Loucy (cell line): ENCODE data around the gene CUBN.

Source experiments
- EZH2phosphoT487 ChIP-seq: fragments of 200-600 bp; IDR thresholded peaks from 2 replicates; pipeline ENCODE4 v1.6.1; 2018; ENCODE audit warnings: antibody characterized with exemption, mild to moderate bottlenecking, moderate library complexity, borderline replicate concordance
- TF ChIP-seq, protein P1 (sequence below): fragments of 200-600 bp; sonication (generic); conservative IDR thresholded peaks from 2 replicates; pipeline ENCODE4 v1.5.1; 2014; ENCODE audit warnings: mild to moderate bottlenecking, antibody characterized with exemption, low read length

DNA sequence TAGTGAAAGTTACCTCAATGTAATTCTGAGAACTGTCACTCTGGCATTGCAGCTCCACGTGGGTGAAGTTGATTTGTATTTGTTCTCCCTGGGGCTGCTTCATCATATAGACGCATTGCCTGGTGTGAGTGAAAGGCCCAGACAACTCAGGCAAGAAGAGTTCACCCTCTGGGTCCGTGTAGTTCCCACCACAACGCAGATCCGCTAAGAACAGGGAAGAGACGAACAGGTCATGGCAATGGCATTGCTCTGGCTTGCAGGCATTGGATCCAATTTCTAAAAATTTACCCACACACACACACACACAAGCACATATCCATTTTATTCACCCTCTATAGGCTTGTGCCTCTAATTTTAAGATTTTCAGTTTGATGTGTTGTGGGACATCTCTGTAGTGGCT is 45.4 kb downstream of the CUBN start:
- TF ChIP-seq, protein P1, sequence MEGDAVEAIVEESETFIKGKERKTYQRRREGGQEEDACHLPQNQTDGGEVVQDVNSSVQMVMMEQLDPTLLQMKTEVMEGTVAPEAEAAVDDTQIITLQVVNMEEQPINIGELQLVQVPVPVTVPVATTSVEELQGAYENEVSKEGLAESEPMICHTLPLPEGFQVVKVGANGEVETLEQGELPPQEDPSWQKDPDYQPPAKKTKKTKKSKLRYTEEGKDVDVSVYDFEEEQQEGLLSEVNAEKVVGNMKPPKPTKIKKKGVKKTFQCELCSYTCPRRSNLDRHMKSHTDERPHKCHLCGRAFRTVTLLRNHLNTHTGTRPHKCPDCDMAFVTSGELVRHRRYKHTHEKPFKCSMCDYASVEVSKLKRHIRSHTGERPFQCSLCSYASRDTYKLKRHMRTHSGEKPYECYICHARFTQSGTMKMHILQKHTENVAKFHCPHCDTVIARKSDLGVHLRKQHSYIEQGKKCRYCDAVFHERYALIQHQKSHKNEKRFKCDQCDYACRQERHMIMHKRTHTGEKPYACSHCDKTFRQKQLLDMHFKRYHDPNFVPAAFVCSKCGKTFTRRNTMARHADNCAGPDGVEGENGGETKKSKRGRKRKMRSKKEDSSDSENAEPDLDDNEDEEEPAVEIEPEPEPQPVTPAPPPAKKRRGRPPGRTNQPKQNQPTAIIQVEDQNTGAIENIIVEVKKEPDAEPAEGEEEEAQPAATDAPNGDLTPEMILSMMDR = no peak
- no peak for TF ChIP-seq EZH2phosphoT487
